KMS-11 (cell line): ENCODE results near the gene SND1.

ENCODE experiments used
- H2AFZ ChIP-seq: fragments of 200-600 bp; sonication (generic); 2 replicates; pipeline ENCODE4 v1.6.1; 2016; ENCODE audit warnings: antibody characterized with exemption, mixed run types, low read depth
- H3K27ac ChIP-seq: fragments of 200-600 bp; sonication (generic); 2 replicates; pipeline ENCODE4 v1.6.1; 2016; ENCODE audit warnings: mild to moderate bottlenecking, mixed run types
- H3K27me3 ChIP-seq: fragments of 200-600 bp; sonication (generic); 2 replicates; pipeline ENCODE4 v1.6.1; 2017; ENCODE audit warnings: mild to moderate bottlenecking, low read depth, mixed run types, moderate library complexity; ENCODE audit not compliant: insufficient read depth
- H3K36me3 ChIP-seq: fragments of 200-600 bp; sonication (generic); 2 replicates; pipeline ENCODE4 v1.6.1; 2017; ENCODE audit warnings: mild to moderate bottlenecking, mixed run types; ENCODE audit not compliant: insufficient read depth
- H3K4me1 ChIP-seq: fragments of 200-600 bp; sonication (generic); 2 replicates; pipeline ENCODE4 v1.6.1; 2016; ENCODE audit warnings: mild to moderate bottlenecking, low read depth, mixed run types; ENCODE audit not compliant: poor library complexity, severe bottlenecking
- H3K4me2 ChIP-seq: fragments of 200-600 bp; sonication (generic); 2 replicates; pipeline ENCODE4 v1.7.0; 2016; ENCODE audit warnings: mild to moderate bottlenecking, mixed run types
- H3K4me3 ChIP-seq: fragments of 200-600 bp; sonication (generic); IDR thresholded peaks from 2 replicates; pipeline ENCODE4 v1.6.1; 2017; ENCODE audit warnings: low read depth, low read length, mixed read lengths; ENCODE audit not compliant: insufficient read depth
- H3K79me2 ChIP-seq: fragments of 200-600 bp; sonication (generic); 2 replicates; pipeline ENCODE4 v1.6.1; 2016; ENCODE audit warnings: low read depth, mixed run types; ENCODE audit not compliant: insufficient read depth
- H3K9ac ChIP-seq: fragments of 200-600 bp; sonication (generic); 2 replicates; pipeline ENCODE4 v1.6.1; 2016; ENCODE audit warnings: mild to moderate bottlenecking, mixed run types
- H4K20me1 ChIP-seq: fragments of 200-600 bp; sonication (generic); 2 replicates; pipeline ENCODE4 v1.6.1; 2016; ENCODE audit warnings: mild to moderate bottlenecking, mixed run types; ENCODE audit not compliant: insufficient read depth
- CTCF ChIP-seq: fragments of 200-600 bp; sonication (generic); conservative IDR thresholded peaks from 2 replicates; pipeline ENCODE4 v1.6.1; 2017; ENCODE audit warnings: low read depth, mild to moderate bottlenecking, antibody characterized with exemption, low read length, moderate library complexity, mixed read lengths

The SND1 gene

GRCh38 chr7:127940381-127941160 is 288.6 kb downstream of the SND1 start:
- no peaks in the 10 kb centered on the region for H3K4me1 ChIP-seq
- no peak overlapping the region for H3K9ac ChIP-seq
- H3K79me2 ChIP-seq: no peaks in the 10 kb centered on the region

GRCh38 chr7:127941476-127942210 is 289.6 kb downstream of the SND1 start:
- no peaks in the 10 kb centered on the region for H3K27me3 ChIP-seq
- H3K4me3 ChIP-seq: no peak overlapping the region
- H3K4me1 ChIP-seq: no peaks in the 10 kb centered on the region
- no peak for TF ChIP-seq CTCF
- H3K36me3 ChIP-seq: no peaks in the 10 kb centered on the region; the same call in 1 of the 2 replicates
- no peak overlapping the region for H2AFZ ChIP-seq
- H3K79me2 ChIP-seq: no peaks in the 10 kb centered on the region
- no peaks in the 10 kb centered on the region; the same call in 1 of the 2 replicates for H4K20me1 ChIP-seq
- H3K27ac ChIP-seq: no peak overlapping the region
- H3K4me2 ChIP-seq: no peak overlapping the region
- H3K9ac ChIP-seq: no peak overlapping the region

More at GRCh38 chr7:127940381-127941160, 288.6 kb downstream of the SND1 start:
- Histone ChIP-seq H3K4me2 (no peak overlapping the region), H4K20me1 (no peaks in the 10 kb centered on the region; the same call in 1 of the 2 replicates), H3K27ac (no peak overlapping the region), H3K4me3 (no peak overlapping the region), H2AFZ (no peak overlapping the region), H3K36me3 (no peaks in the 10 kb centered on the region; the same call in 1 of the 2 replicates), H3K27me3 (no peaks in the 10 kb centered on the region)
- no peak for TF ChIP-seq CTCF

GRCh38 chr7:127943541-127944521 is 291.8 kb downstream of the SND1 start:
- no peak overlapping the region for H3K9ac ChIP-seq
- no peak for TF ChIP-seq CTCF
- no peaks in the 10 kb centered on the region; the same call in 1 of the 2 replicates for H4K20me1 ChIP-seq
- H3K27me3 ChIP-seq: no peaks in the 10 kb centered on the region
- no peak overlapping the region for H3K27ac ChIP-seq
- no peak overlapping the region for H3K4me3 ChIP-seq
- H3K36me3 ChIP-seq: no peaks in the 10 kb centered on the region; the same call in 1 of the 2 replicates
- peaks cover 8% of the 10 kb centered on the region for H3K4me1 ChIP-seq
- H3K79me2 ChIP-seq: no peaks in the 10 kb centered on the region
- no peak overlapping the region for H2AFZ ChIP-seq
- H3K4me2 ChIP-seq: no peak overlapping the region

GRCh38 chr7:127946111-127946510 is 294.1 kb downstream of the SND1 start:
- no peak overlapping the region for H2AFZ ChIP-seq
- H4K20me1 ChIP-seq: no peaks in the 10 kb centered on the region; the same call in 1 of the 2 replicates
- H3K4me3 ChIP-seq: no peak overlapping the region
- no peaks in the 10 kb centered on the region; the same call in 1 of the 2 replicates for H3K36me3 ChIP-seq
- no peak for TF ChIP-seq CTCF
- peaks cover 19% of the 10 kb centered on the region for H3K4me1 ChIP-seq
- no peaks in the 10 kb centered on the region for H3K79me2 ChIP-seq
- no peak overlapping the region for H3K27ac ChIP-seq
- H3K27me3 ChIP-seq: no peaks in the 10 kb centered on the region
- H3K4me2 ChIP-seq: no peak overlapping the region
- no peak overlapping the region for H3K9ac ChIP-seq
